AG04449 (cell line): ENCODE data around the gene PAPSS2.
"Not testable (repeated sequence)": the region's sequence is repeated elsewhere in the genome, so short reads cannot be mapped to it uniquely, and the experiment has no call there.

Source experiments
- CTCF ChIA-PET: fragments of 350-600 bp; formaldehyde crosslinking; extraction: SDS; loops from one replicate; lab custom pipeline; 2021; ENCODE audit warnings: antibody characterized with exemption; lab: Yijun Ruan, JAX
- POLR2A ChIA-PET: fragments of 400-600, 350-600 bp; formaldehyde crosslinking; extraction: SDS; loops from one replicate; lab custom pipeline; 2020; ENCODE audit warnings: antibody characterized with exemption, inconsistent platforms; lab: Yijun Ruan, JAX
- DNase-seq: peaks from one replicate; pipeline ENCODE4 v3.0.0-alpha.2; 2010; ENCODE audit warnings: low read depth, low spot score
- H3K4me3 ChIP-seq: 2 replicates; pipeline ENCODE4 v1.5.1; 2011; ENCODE audit warnings: low read depth, mild to moderate bottlenecking, control low read depth, low read length
- CTCF ChIP-seq: IDR thresholded peaks from one replicate; pipeline ENCODE4 v1.5.1; 2011; ENCODE audit warnings: mild to moderate bottlenecking, moderate library complexity, low read length, control low read depth, inconsistent platforms; ENCODE audit not compliant: insufficient read depth; ENCODE audit errors: missing control alignments

PAPSS2 gene

GRCh38 chr10:87723500-87723899, 63.8 kb downstream of the PAPSS2 start:
- no peak overlapping the region for H3K4me3 ChIP-seq
- ChIA-PET CTCF (no interaction called here), POLR2A (no interaction called here)
- DNase-seq = no peak
- no peak for TF ChIP-seq CTCF

GRCh38 chr10:87724789-87725188, 65.1 kb downstream of the PAPSS2 start:
- TF ChIP-seq CTCF = no peak
- POLR2A ChIA-PET = no interaction called here
- CTCF ChIA-PET = interaction anchor here (1.2 kb wide), 1 partner anchor 40 kb away, joined by 3 read pairs; no protein-coding TSS in a partner anchor
- no peak overlapping the region for H3K4me3 ChIP-seq
- no peak for DNase-seq

GRCh38 chr10:87729940-87730339, 70.3 kb downstream of the PAPSS2 start:
- DNase-seq = no peak
- no peak overlapping the region for H3K4me3 ChIP-seq
- ChIA-PET CTCF (interaction anchor here (0.9 to 7.5 kb wide), 3 partner anchors 8 to 197 kb away, joined by 3 to 64 read pairs (median 3); partner anchors contain the start of gene PAPSS2), POLR2A (no interaction called here)
- TF ChIP-seq CTCF = no peak

GRCh38 chr10:87733081-87733480, 73.4 kb downstream of the PAPSS2 start:
- ChIA-PET CTCF (interaction anchor here (1.0 to 7.5 kb wide), 7 partner anchors 11 to 200 kb away, joined by 3 to 64 read pairs (median 3); partner anchors contain the start of gene PAPSS2), POLR2A (no interaction called here)
- H3K4me3 ChIP-seq = no peak overlapping the region
- no peak for TF ChIP-seq CTCF
- no peak for DNase-seq

- no peak overlapping the region for H3K4me3 ChIP-seq
- ChIA-PET POLR2A (interaction anchor here (1.0 kb wide), 1 partner anchor 231 kb away, joined by 3 read pairs; the partner anchor contains the start of gene MINPP1), CTCF (interaction anchor here (0.6 to 7.5 kb wide), 25 partner anchors 8 to 211 kb away, joined by 3 to 64 read pairs (median 3); partner anchors contain the start of gene PAPSS2)
- no peak for DNase-seq
- TF ChIP-seq CTCF = peak; percentile 44
These were observed 75.5 kb downstream of the PAPSS2 start for GRCh38 chr10:87734987-87735827.

GRCh38 chr10:87738253-87738652, 78.6 kb downstream of the PAPSS2 start:
- DNase-seq, H3K4me3 ChIP-seq, CTCF ChIA-PET, POLR2A ChIA-PET: not testable (repeated sequence)
